ENCODE measurements around the gene GATB. TPM values are rescaled to one million over a fixed set of nuclear protein-coding genes. Genes with fewer than 3 reads are reported as not detected.

Gene GATB
- total and polyA plus RNA-seq, 12 donors: 39.1 to 168 (median 88.5) TPM

DNA sequence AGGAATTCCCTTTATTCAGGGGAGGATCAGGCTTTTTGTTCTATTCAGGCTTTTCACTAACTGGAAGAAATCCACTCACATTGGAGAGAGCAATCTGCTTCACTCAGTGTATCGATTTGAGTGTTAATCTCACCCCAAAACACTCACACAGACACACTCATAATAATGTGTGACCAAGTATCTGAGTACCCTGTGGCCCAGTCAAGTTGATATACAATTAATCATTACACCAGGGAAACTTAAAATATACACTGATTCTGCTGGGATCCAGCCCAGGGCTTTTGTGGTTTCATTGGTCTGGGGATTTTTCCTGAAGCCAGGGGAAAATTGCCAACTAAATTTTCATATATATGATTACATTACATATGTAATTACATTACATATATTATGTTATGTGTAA, 44.0 kb upstream of the GATB start:
- DNase-seq: no peak
- TF ChIP-seq, protein P1, sequence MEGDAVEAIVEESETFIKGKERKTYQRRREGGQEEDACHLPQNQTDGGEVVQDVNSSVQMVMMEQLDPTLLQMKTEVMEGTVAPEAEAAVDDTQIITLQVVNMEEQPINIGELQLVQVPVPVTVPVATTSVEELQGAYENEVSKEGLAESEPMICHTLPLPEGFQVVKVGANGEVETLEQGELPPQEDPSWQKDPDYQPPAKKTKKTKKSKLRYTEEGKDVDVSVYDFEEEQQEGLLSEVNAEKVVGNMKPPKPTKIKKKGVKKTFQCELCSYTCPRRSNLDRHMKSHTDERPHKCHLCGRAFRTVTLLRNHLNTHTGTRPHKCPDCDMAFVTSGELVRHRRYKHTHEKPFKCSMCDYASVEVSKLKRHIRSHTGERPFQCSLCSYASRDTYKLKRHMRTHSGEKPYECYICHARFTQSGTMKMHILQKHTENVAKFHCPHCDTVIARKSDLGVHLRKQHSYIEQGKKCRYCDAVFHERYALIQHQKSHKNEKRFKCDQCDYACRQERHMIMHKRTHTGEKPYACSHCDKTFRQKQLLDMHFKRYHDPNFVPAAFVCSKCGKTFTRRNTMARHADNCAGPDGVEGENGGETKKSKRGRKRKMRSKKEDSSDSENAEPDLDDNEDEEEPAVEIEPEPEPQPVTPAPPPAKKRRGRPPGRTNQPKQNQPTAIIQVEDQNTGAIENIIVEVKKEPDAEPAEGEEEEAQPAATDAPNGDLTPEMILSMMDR (IDR thresholded peaks at IDR 0.05): no peak
- no peaks in the 10 kb centered on the region for H3K36me3 ChIP-seq
- H3K9me3 ChIP-seq: peaks cover 0 to 7% (median 0%) of the 10 kb centered on the region in 11 donors
- intact Hi-C loops (cut with DNase I): loop anchor here in 6 of 10 donors (5.0 to 10.0 kb wide), 6 partner anchors 118 to 580 kb away; no protein-coding TSS in a partner anchor
- H3K4me1 ChIP-seq: peaks cover 0 to 18% (median 3%) of the 10 kb centered on the region in 9 donors
- no peak for ATAC-seq
- peak overlapping the region in 4 of 10 donors; percentile 39 to 92 (median 88) for H3K27ac ChIP-seq
- H3K4me3 ChIP-seq: no peak overlapping the region
- H3K27me3 ChIP-seq: no peaks in the 10 kb centered on the region
- 76 to 90% methylated on average over 1 of the region's 1 CpG for WGBS, 2 donors

DNA sequence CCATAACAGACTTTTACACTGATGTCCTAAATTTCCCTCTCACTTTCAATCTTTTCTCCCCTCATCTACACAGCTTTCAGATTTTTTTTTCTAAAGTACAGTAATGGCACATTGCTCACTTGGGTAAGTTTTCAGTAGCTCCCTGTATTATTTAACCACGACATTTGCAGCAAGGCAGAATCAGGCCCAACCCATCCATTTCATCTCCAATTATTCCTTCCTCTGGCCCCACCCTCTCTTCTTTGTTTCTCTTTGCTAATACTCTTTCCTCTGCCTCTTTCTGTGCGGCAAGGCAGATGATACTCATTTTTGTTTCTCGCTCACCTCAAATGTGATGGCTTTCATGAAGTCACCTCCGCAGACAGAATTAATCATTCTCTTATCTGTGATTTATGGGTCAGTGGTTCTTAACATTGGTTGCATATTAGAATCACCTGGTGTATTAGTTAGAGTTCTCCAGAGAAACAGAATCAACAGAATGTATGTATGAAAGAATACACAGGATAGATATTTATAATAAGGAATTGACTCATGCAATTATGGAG, 43.4 kb upstream of the GATB start:
- DNase-seq (no peak), ATAC-seq (no peak)
- Histone ChIP-seq H3K27me3 (no peaks in the 10 kb centered on the region), H3K4me3 (no peak overlapping the region), H3K4me1 (peaks cover 0 to 25% (median 3%) of the 10 kb centered on the region in 9 donors), H3K27ac (peak overlapping the region in 2 of 10 donors; percentile 87 to 90), H3K36me3 (no peaks in the 10 kb centered on the region), H3K9me3 (peaks cover 0 to 7% (median 0%) of the 10 kb centered on the region in 11 donors)
- TF ChIP-seq, protein P1 (IDR thresholded peaks at IDR 0.05): no peak
- 91 to 94% methylated on average over 4 of the region's 4 CpGs for WGBS, 2 donors
- intact Hi-C loops (cut with DNase I): loop anchor here in 4 of 10 donors (10.0 kb wide), 4 partner anchors 151 to 581 kb away; no protein-coding TSS in a partner anchor

DNA sequence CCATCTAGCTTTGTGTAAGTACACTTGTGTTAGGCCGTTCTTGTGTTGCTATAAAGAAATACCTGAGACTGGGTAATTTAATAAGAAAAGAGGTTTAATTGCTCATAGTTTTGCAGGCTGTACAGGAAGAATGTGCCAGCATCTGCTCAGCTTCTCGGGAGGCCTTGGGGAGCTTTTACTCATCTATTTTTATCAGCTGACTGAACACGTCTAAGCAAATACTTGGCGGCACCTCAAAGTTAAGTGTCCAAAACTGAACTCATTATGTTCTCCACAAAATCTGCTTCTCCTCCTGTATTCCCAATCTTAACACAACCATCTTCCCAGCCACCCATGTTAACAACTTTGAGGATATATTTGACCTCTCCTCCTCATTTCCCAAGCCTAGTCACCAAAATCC, 42.4 kb upstream of the GATB start:
- ATAC-seq: no peak
- H3K4me3 ChIP-seq: no peak overlapping the region
- H3K9me3 ChIP-seq: peaks cover 0 to 7% (median 0%) of the 10 kb centered on the region in 11 donors
- no peaks in the 10 kb centered on the region for H3K27me3 ChIP-seq
- TF ChIP-seq, protein P1 (IDR thresholded peaks at IDR 0.05): no peak
- H3K4me1 ChIP-seq: peaks cover 0 to 29% (median 6%) of the 10 kb centered on the region in 9 donors
- peak overlapping the region in 2 of 10 donors; percentile 1 to 62 for H3K27ac ChIP-seq
- DNase-seq: no peak
- intact Hi-C loops (cut with DNase I): loop anchor here in 4 of 10 donors (10.0 kb wide), 4 partner anchors 152 to 582 kb away; no protein-coding TSS in a partner anchor
- no peaks in the 10 kb centered on the region for H3K36me3 ChIP-seq
- WGBS, 2 donors: 61 to 65% methylated on average over 4 of the region's 4 CpGs

DNA sequence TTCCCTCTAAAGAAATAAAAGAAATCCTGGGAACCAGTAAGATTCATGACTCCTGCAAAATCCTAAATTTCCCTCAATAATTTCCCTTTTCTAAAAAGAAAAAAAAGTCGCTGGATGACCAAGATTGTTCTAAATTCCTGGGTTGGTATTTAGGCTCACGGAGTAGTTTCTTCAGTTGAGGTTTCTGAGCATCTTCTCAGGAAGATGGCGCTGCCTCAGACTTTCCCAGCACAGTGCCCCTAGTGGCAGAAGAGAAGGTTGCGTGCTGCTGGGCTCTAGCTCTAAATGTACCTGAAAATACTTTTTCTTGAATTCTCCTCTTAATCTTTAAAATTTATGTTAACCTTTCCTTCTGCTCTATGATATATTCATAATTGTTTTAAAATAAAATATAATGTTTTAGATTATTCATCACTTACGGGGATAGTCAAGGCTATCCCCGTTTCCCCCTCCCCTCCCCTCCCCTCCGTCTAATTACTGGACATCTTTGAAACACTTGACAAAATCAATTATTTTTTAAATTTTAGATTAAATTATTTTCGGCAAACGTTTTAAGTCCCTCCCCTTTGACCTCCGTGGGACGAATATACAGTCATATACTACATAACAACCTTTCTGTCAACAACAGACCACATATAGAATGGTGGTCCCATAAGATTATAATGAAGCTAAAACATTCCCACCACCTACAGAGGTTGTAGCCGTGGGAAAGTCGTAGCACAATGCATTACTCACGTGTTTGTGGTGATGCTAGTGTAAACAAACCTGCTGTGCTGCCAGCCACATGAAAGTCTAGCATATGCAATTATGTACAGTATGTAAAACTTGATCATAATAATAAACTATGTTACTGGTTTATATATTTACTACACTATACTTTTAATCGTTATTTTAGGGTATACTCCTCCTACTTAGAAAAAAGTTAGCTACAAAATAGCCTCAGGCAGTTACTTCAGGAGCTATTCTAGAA, 41.0 kb upstream of the GATB start:
- intact Hi-C loops (cut with DNase I): loop anchor here in 4 of 10 donors (10.0 kb wide), 4 partner anchors 153 to 583 kb away; no protein-coding TSS in a partner anchor
- Histone ChIP-seq H3K4me3 (no peak overlapping the region), H3K4me1 (peaks cover 0 to 31% (median 9%) of the 10 kb centered on the region in 9 donors), H3K27me3 (no peaks in the 10 kb centered on the region), H3K27ac (peak overlapping the region in 1 of 10 donors; percentile 32), H3K9me3 (peaks cover 0 to 7% (median 0%) of the 10 kb centered on the region in 11 donors), H3K36me3 (no peaks in the 10 kb centered on the region)
- no peak for DNase-seq
- no peak for ATAC-seq
- WGBS, 2 donors: 62 to 77% methylated on average over 15 of the region's 15 CpGs
- TF ChIP-seq, protein P1 (IDR thresholded peaks at IDR 0.05): peak; percentile 48 to 95 (median 72)
